GM12891 (cell line): ENCODE data around the gene N4BP2.

ENCODE experiments used
- PAX5 ChIP-seq: IDR thresholded peaks from 2 replicates; pipeline ENCODE4 v1.6.1; 2011; ENCODE audit warnings: low read length, moderate library complexity, mild to moderate bottlenecking; ENCODE audit not compliant: insufficient read depth, severe bottlenecking
- POLR2A ChIP-seq: IDR thresholded peaks from 2 replicates; pipeline ENCODE4 v1.6.1; 2011; ENCODE audit warnings: low read depth, low read length, control low read depth
- POLR2AphosphoS5 ChIP-seq: IDR thresholded peaks from 2 replicates; pipeline ENCODE4 v1.6.1; 2011; ENCODE audit warnings: low read depth, low read length, control low read depth

- TF ChIP-seq POLR2A (no peak), POLR2AphosphoS5 (no peak), PAX5 (no peak)
Observed at GRCh38 chr4:40038977-40039376, 17.7 kb upstream of the N4BP2 start.
